NOMO-1 treated with dmso at 0.1 percent for 144 hours (cell line): Measurements from ENCODE around the gene KREMEN1.

ENCODE experiments used
- DNase-seq: peaks from one replicate; lab custom pipeline; 2025; ENCODE audit not compliant: unreplicated experiment; lab: John Stamatoyannopoulos, UW

KREMEN1 gene

DNA sequence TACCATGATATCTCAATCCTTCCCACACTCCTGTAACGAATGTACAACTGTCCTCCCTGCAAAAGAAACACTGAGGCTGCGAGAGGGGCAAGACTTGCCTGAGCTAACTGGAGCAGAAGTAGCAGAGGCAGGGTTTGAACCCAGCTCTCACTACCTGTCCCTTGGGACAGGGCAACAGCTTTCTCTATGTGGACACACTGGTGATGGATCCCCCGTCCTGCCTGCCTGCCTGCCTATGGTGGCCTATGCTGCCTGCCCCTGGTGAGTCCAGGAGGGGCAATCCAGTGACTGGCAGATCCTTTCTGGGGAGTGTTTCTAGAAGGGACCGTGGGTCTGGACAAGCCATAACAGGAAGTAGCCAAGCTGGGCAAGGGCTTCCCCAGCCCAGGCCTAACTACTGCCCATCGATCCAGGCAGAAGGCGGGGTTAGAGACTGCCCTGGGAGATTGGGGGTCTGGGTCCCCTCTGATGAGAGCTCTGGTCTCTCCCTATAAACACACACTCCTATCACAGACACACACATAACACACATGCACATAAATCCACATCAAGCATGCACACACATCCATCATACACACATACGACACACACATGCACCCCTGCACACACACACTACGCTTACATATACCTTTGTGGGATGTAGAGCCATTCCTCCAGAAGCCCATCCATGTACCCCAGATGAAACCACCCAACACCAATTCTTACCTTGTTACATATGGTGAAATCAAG, 131.8 kb downstream of the KREMEN1 start:
- no peak for DNase-seq

GRCh38 chr22:29205252-29205593, 132.4 kb downstream of the KREMEN1 start:
- no peak for DNase-seq

DNA sequence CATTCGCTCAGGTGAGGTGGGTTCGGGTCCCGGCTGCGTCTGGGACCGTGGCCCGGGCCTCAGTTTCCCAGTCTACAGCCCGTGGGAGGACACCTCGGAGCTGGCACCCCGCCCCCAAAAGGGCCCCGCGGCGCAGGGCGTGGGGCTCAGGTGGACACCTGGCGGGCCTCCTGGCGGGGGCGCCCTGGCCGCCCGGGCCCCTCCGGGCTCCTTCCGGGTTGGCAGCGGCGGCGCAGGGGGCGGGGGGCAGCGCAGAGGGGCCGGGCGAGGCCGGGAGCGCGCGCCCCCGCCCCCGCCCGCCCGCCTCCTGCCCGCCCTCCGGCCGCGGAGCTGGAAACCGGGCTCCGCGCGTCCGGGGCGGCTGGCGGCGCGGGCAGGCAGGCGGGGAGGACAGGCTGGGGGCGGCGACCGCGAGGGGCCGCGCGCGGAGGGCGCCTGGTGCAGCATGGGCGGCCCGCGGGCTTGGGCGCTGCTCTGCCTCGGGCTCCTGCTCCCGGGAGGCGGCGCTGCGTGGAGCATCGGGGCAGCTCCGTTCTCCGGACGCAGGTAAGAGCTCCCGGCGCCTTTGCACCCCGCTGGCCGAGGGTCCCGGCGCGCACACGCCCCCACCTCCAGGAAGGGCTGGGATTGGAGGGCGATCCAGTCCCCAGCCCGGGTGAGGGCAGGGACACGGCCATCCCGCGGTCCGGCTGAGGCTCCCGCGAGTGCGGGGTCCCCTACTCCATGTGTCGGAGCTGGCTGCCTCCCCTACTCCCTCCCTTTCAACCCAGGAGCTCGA, 132.9 kb downstream of the KREMEN1 start, which contains the start of gene EMID1:
TSS of gene EMID1 (plus strand) at position 303 of the 778 bp plus-strand sequence. CDS start at position 446, 143 bp downstream.
- no peak for DNase-seq

- no peak for DNase-seq
Measured at GRCh38 chr22:29206372-29207242, 133.8 kb downstream of the KREMEN1 start.

GRCh38 chr22:29207243-29207550, 134.4 kb downstream of the KREMEN1 start:
- DNase-seq, result no peak

- no peak for DNase-seq
Measured at GRCh38 chr22:29207562-29208501, 135.0 kb downstream of the KREMEN1 start.

- DNase-seq, result no peak
Measured at GRCh38 chr22:29208502-29208862, 135.6 kb downstream of the KREMEN1 start.

- no peak for DNase-seq
Measured at GRCh38 chr22:29208879-29209623, 136.2 kb downstream of the KREMEN1 start.

DNA sequence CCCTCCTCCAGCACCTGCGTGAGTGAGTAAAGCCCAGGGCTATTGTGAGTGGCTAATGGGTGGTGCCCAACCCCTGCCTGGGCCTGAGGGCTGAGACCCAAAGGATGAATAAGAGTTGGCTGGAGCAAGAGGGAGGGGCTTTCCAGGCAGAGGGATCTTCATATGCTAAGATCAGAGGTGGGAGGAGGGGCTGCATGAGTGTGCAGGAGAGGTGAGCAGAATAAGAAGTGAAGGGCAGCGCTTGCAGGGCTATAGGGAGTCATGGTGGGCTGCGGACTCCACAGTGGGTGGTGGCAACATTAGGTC, 136.7 kb downstream of the KREMEN1 start:
- no peak for DNase-seq

DNA sequence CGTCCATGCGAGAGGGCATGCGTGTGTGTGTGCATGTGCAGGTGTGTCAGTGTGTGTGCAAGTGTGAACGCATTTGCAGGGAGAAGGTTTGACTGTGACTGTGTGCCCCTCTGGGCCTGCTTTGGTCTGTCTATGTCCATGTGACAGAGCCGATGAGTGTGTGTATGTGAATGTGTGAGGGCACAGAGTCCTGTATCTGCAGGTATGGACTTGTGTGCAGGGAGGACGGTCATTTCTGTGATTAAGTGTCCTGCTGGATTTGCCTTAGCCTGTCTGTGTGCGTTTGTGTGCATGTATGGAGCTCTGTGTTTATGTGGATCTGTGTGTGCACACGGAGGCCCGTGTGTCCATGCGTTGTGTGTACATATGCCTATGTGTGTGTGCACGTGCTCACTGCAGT, 138.2 kb downstream of the KREMEN1 start:
- DNase-seq, result no peak

DNA sequence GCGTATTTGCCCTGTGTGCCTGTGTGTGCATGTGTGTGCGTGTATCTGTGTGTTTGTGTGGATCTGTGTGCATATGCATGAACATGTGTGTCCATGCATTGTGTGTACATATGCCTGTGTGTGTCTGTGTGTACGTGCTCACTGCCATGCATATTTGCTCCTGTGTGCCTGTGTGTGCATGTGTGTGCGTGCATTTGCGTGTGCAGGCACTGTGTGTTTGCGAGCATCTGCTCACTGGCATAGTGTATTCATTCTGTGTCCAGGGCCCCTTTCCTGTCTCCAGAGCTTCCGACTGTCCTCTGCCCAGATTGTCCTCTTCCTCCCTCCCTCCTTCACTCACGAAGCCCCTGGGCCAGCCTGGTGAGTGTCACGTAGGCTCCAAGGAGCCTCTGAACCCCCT, 138.6 kb downstream of the KREMEN1 start:
- no peak for DNase-seq

GRCh38 chr22:29212743-29213142, 139.9 kb downstream of the KREMEN1 start:
- DNase-seq, result no peak

DNA sequence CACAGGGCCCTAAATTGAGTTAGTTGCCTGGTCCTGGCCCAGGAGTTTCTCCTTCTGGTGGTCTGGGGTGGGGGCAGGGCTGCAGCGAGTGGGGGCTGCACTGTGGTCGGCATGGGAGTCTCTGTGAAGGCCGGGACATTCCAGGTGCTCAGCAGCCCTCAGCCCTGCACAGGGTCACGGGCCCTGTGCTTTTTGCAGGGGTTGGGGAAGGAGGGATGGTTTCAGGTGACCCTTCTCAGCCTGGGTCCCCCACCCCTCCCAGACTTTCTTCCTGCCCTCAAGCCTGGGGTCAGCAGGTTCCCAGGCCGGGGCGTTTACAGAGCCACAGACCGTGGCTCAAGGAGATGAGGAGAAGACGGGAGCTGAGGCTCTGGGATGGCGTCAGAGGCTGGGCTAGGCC, 140.7 kb downstream of the KREMEN1 start:
- DNase-seq, result no peak

GRCh38 chr22:29214232-29214631, 141.4 kb downstream of the KREMEN1 start:
- no peak for DNase-seq

- no peak for DNase-seq
Measured at GRCh38 chr22:29215012-29215860, 142.4 kb downstream of the KREMEN1 start.

DNA sequence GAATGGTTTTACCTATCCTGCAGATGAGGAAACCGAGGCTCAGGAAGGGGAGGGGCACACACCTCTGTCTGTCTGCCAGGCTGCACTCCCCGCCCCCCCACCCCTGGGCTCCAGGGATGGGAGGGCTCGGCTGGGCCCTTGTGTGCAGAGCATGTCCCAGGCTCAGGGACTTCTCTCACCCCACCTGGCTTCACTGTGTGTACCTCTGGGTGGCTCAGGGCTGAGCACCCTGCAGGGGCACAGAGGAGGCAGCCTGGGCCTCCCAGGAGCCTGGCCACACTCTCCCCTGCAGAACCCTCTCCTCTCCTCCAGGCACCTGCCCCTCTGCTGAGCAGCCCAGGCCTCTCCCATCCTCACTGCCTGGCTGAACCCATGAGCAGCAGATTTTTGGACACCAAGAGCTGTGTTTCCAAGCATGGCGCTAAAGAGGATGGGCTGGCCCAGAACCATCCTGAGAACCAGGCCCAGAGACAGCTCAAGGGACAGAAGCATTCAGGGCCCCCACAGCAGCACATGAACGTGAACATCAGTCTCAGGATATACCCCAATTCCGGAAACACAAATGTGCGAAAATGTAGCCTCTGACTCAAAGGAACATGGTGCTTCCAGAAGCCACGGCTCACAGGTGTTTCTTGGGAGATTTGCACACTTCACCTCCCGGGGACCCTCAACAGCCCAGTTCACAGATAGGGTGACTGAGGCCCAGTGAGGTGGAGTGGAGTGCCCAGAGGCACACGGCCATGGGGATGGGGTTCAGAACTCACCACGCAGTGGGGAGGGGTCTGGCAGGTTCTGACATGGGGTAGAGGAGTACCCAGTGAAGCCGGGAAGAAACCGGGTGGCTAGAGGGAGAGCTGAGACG, 143.4 kb downstream of the KREMEN1 start:
- no peak for DNase-seq

DNA sequence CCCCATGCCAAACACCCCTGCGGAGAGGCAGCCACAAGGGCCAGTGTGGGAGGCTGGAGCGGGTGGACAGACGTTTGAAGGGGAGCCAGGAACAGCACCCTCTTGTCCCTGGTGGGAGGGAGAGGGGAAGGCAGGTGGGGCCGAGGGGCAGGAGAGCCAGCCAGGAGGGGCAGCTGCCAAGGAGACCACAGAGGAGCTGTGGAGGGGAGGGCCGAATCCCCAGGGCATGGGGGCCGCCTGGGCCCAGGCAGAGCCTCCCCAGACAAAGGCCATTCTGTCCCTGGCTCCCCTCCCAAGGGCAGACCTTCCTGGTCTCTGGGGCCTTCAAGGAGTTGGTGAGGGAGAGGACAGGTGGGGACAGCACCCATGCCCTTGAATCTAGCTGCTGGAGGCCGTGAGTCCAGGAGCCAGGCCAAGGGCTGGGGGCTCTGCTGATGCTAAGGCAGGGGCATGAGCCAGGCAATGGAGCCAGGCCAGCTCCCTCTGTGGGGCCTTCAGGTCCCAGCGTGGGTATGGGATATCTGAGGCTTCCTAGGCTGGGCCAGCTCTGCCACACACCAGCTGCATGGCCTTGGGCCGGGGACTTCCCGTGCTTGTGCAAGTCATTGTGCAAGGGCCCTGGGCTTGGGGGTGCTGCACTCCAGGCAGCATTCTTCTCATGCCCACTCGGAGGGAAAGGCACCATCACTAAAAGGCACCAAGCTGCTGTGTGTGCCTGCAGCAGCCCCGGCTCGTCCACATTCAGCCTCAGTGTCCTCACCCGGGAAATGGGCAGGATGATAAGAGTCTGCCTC, 144.2 kb downstream of the KREMEN1 start:
- no peak for DNase-seq
